Astrocyte of the cerebellum (primary cell): ENCODE measurements around the gene ANKS1B.
"Not testable (repeated sequence)": the region's sequence is repeated elsewhere in the genome, so short reads cannot be mapped to it uniquely, and the experiment has no call there.

Experiments used
- DNase-seq: peaks from one replicate; pipeline ENCODE4 v3.0.0-alpha.2; 2011; ENCODE audit warnings: low read depth
- H3K4me3 ChIP-seq: 2 replicates; pipeline ENCODE4 v1.5.1; 2011; ENCODE audit warnings: mild to moderate bottlenecking, low read depth, low read length, moderate library complexity
- in situ Hi-C: cut with HindIII; loops from 2 replicates; pipeline ENCODE4 v1.10.0; 2017; ENCODE audit warnings: low sequenced_read_pairs
- TF ChIP-seq, protein P1 (sequence below): IDR thresholded peaks from 2 replicates; pipeline ENCODE4 v1.5.1; 2012; ENCODE audit warnings: low read length, low read depth, moderate library complexity, mild to moderate bottlenecking; ENCODE audit errors: missing control alignments

ANKS1B gene

DNA sequence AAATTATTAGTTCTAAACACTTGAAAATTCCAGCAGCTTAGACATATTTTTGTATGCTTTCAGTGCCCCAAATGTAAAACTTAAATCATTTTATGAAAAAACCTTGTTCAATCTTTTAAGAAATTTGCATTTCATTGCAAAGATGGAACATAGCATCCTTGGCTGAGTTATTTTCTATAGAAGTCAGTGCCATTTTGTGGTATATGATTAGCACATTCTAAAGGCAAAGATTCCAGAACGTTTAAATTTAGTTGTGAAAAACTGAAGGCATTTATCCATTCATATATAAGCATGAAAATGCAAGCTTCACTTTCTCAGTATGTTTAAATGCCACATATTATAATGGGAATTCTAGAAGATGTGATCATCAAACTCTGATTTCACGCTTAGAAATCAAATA, 1007.5 kb downstream of the ANKS1B start:
- no peak overlapping the region for H3K4me3 ChIP-seq
- in situ Hi-C loops = no loop called here
- TF ChIP-seq, protein P1, sequence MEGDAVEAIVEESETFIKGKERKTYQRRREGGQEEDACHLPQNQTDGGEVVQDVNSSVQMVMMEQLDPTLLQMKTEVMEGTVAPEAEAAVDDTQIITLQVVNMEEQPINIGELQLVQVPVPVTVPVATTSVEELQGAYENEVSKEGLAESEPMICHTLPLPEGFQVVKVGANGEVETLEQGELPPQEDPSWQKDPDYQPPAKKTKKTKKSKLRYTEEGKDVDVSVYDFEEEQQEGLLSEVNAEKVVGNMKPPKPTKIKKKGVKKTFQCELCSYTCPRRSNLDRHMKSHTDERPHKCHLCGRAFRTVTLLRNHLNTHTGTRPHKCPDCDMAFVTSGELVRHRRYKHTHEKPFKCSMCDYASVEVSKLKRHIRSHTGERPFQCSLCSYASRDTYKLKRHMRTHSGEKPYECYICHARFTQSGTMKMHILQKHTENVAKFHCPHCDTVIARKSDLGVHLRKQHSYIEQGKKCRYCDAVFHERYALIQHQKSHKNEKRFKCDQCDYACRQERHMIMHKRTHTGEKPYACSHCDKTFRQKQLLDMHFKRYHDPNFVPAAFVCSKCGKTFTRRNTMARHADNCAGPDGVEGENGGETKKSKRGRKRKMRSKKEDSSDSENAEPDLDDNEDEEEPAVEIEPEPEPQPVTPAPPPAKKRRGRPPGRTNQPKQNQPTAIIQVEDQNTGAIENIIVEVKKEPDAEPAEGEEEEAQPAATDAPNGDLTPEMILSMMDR = no peak
- no peak for DNase-seq

DNA sequence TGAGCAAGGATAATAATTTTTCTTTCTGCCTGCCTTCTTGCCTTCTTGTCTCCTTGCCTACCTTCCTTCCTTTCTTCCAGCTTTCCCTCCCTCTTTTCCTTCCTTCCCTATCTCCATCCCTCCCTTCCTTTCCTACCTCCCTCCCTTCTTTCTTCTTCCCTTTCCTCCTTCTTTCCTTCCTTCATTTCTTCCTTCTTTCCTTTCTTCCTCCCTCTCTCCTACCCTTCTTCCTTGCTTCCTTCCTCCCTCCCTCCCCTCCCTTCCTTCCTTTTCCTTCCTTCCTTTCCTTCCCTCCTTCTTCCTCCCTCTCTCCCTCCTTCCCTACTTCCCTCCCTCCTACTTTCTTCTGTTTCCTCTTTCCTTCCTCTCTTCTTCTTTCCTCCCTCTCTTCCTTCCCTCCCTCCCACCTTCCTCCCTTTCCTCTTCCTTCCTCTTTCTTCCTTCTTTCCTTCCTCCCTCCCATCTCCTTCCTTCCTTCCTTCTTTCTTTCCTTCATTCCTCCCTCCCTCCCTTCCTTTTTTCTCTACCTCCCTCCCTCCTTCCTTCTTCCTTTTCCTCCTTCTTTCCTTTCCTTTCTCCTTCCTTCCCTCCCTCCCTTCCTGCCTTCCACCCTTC, 1009.9 kb downstream of the ANKS1B start:
- no peak for DNase-seq
- in situ Hi-C loops = no loop called here
- TF ChIP-seq, protein P1 = no peak
- H3K4me3 ChIP-seq = no peak overlapping the region

DNA sequence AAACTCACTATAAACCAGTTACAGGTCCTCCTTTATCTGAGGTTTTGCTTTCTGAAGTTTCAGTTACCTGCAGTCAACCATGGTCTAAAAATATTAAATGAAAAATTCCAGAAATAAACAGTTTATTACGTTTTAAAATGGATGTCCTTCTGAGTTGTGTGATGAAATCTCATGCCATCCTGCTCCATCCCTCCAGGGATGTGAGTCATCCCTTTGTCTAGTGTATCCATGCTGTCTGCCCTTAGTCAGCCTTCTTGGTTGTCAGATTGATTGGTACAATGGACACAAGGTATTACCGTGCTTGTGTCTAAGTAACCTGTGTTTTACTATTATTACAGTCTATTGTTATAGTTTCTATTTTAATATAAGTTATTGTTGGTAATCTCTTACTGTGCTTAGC, 1011.3 kb downstream of the ANKS1B start:
- H3K4me3 ChIP-seq = no peak overlapping the region
- TF ChIP-seq, protein P1 = no peak
- in situ Hi-C loops = no loop called here
- DNase-seq = no peak

DNA sequence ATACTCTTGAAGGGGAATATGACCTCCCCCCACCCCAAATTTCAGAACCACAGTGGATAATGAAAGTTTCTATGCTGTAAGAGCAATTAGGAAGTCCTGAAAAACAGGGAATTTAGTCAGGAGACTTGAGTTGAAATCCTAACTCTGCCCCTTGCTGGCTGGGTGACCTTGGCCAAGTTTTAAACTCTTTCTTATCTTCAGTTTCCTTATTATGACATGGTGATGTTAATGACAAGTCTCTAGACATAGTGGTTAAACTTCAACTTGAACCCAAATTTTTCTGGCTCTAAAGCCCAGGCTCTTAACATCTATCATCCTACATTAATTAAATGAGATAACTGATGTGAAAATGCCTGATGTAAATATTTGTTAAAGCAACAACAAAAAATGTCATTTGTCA, 1013.8 kb downstream of the ANKS1B start:
- no peak overlapping the region for H3K4me3 ChIP-seq
- TF ChIP-seq, protein P1 = no peak
- no peak for DNase-seq
- in situ Hi-C loops = no loop called here

DNA sequence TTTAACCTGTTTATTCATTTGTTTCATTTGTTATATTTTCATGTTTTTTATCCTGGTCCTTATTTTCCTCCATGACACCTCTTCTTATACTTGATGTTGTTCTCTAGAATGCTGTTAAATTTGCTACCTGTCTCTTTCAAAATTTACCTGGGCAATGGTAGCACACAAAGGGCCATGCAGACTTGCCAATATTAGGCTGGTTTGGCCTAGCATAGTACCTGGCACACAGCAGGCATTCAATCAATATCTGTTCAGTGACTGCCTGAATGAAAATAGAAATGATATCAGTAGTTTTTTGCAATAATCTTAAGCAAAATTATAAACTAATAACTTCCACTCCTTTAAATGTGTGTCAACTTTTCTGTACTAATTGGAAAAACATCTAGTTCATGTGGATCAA, 1014.5 kb downstream of the ANKS1B start:
- no peak for DNase-seq
- no peak overlapping the region for H3K4me3 ChIP-seq
- TF ChIP-seq, protein P1 = no peak
- in situ Hi-C loops = no loop called here

DNA sequence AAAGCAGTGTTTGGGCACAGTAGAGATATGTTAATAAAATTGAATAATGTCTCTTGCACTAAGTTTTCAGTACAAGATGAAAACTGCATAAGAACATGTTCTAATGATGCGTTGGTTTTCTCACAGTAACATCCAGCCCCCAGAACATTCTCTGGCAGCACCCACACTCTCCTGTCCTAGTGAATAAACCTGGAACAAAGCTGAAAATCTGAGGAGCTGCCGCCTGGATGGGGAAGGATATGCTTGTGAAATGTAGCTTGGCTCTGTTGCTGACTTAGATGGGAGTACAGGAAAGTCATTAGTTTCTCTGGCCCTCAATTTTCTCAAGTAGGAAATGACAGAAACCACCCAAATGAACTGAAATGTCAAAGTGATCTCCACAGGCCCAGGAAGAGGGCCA, 1015.8 kb downstream of the ANKS1B start:
- TF ChIP-seq, protein P1 = no peak
- in situ Hi-C loops = no loop called here
- no peak overlapping the region for H3K4me3 ChIP-seq
- no peak for DNase-seq

DNA sequence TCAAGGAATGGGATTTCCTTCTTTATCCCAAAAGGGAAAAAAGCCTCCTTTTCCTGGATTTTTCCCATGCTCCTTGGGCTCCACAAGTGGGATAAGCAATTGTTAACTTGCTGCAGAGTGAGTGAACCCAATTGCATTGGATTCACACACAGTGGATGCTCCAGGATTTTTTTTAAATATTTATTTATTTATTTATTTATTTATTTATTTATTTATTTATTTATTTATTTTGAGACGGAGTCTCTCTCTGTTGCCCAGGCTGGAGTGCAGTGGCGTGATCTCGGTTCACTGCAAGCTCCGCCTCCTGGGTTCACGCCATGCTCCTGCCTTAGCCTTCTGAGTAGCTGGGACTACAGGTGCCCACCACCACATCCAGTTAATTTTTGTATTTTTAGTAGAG, 1027.6 kb downstream of the ANKS1B start:
- in situ Hi-C loops, DNase-seq, H3K4me3 ChIP-seq: not testable (repeated sequence)
